Smooth muscle cell (in vitro differentiated cells): ENCODE data around the gene ALOX12B. TPM values are rescaled to one million over a fixed set of nuclear protein-coding genes. Genes with fewer than 3 reads are reported as not detected.
"Not testable (repeated sequence)": the region's sequence is repeated elsewhere in the genome, so short reads cannot be mapped to it uniquely, and the experiment has no call there.

ENCODE experiments used
- DNase-seq: peaks from one replicate; lab custom pipeline; 2025; ENCODE audit not compliant: unreplicated experiment; lab: John Stamatoyannopoulos, UW
- H2AFZ ChIP-seq: fragments of 200-600 bp; sonication (generic); 2 replicates; pipeline ENCODE4 v1.6.0; 2016; ENCODE audit warnings: antibody characterized with exemption, low read depth, mild to moderate bottlenecking
- H3F3A ChIP-seq: fragments of 200-600 bp; sonication (generic); 2 replicates; pipeline ENCODE4 v1.6.0; 2017; ENCODE audit warnings: antibody characterized with exemption, low read depth
- H3K27ac ChIP-seq: fragments of 200-600 bp; sonication (generic); 2 replicates; pipeline ENCODE4 v1.5.1; 2016; ENCODE audit warnings: low read depth, mild to moderate bottlenecking
- H3K27me3 ChIP-seq: fragments of 200-600 bp; sonication (generic); 2 replicates; pipeline ENCODE4 v1.6.1; 2016; ENCODE audit warnings: low read depth, mild to moderate bottlenecking
- H3K36me3 ChIP-seq: fragments of 200-600 bp; sonication (generic); 2 replicates; pipeline ENCODE4 v1.5.1; 2016; ENCODE audit warnings: low read depth
- H3K4me1 ChIP-seq: fragments of 200-600 bp; sonication (generic); 2 replicates; pipeline ENCODE4 v1.5.1; 2016; ENCODE audit warnings: low read depth
- H3K4me2 ChIP-seq: fragments of 200-600 bp; sonication (generic); 2 replicates; pipeline ENCODE4 v1.6.0; 2016; ENCODE audit warnings: mild to moderate bottlenecking
- H3K4me3 ChIP-seq: fragments of 200-600 bp; sonication (generic); 2 replicates; pipeline ENCODE4 v1.5.1; 2016; ENCODE audit warnings: mild to moderate bottlenecking
- H3K79me2 ChIP-seq: fragments of 200-600 bp; sonication (generic); 2 replicates; pipeline ENCODE4 v1.6.0; 2016; ENCODE audit warnings: low read depth, mild to moderate bottlenecking
- H3K9ac ChIP-seq: fragments of 200-600 bp; sonication (generic); 2 replicates; pipeline ENCODE4 v1.6.0; 2016; ENCODE audit warnings: low read depth
- H3K9me3 ChIP-seq: fragments of 200-600 bp; sonication (generic); replicated peaks from 2 replicates; pipeline ENCODE4 v1.5.1; 2016; ENCODE audit warnings: low read depth
- H4K20me1 ChIP-seq: fragments of 200-600 bp; sonication (generic); 2 replicates; pipeline ENCODE4 v1.6.0; 2016; ENCODE audit warnings: low read depth
- CTCF ChIP-seq: fragments of 200-600 bp; sonication (generic); IDR thresholded peaks from 2 replicates; pipeline ENCODE4 v1.5.1; 2017; ENCODE audit warnings: borderline replicate concordance, mild to moderate bottlenecking, antibody characterized with exemption; ENCODE audit not compliant: insufficient read depth, poor library complexity, severe bottlenecking
- WGBS: methylation state at CpG from one replicate; pipeline ENCODE4 v1.1.7; 2016; ENCODE audit warnings: low lambda C conversion rate; 5-methylcytosine and 5-hydroxymethylcytosine counted together
- polyA plus RNA-seq: library from polyadenylated mRNA; unstranded; fragments of >200 nt; fragmentation: Nextera tagmentation; extraction: Ambion mirVana; gene quantifications from 2 replicates; pipeline ENCODE4 v1.2.1, GENCODE V29; 2016
- total RNA-seq: library from RNA; depleted of rRNA; stranded (reverse); fragments of >200 nt; gene quantifications from 2 replicates; pipeline ENCODE4 v1.2.3, GENCODE V29; 2014

ALOX12B gene
- total and polyA plus RNA-seq, 2 experiments from 2014 or later: 3.0 to 4.9 TPM

- WGBS: 2% methylated on average over 65 of the region's 87 CpGs
- no peaks in the 10 kb centered on the region for H3K9me3 ChIP-seq
- no peak overlapping the region for H3K27ac ChIP-seq
- DNase-seq: peak; percentile 46
- H2AFZ ChIP-seq: peak overlapping the region; percentile 88
- no peaks in the 10 kb centered on the region for H4K20me1 ChIP-seq
- H3K9ac ChIP-seq: no peak overlapping the region
- H3K4me1 ChIP-seq: peaks cover 4% of the 10 kb centered on the region
- peak; percentile 92 for TF ChIP-seq CTCF
- peak overlapping the region; percentile 89 for H3K4me2 ChIP-seq
- peaks cover 78% of the 10 kb centered on the region for H3K27me3 ChIP-seq
- peak overlapping the region; percentile 53 for H3K4me3 ChIP-seq
- H3K36me3 ChIP-seq: no peaks in the 10 kb centered on the region
- H3K79me2 ChIP-seq: no peaks in the 10 kb centered on the region
- no peaks in the 10 kb centered on the region for H3F3A ChIP-seq
Measured at GRCh38 chr17:8079291-8080207, 8.0 kb downstream of the ALOX12B start.

DNA sequence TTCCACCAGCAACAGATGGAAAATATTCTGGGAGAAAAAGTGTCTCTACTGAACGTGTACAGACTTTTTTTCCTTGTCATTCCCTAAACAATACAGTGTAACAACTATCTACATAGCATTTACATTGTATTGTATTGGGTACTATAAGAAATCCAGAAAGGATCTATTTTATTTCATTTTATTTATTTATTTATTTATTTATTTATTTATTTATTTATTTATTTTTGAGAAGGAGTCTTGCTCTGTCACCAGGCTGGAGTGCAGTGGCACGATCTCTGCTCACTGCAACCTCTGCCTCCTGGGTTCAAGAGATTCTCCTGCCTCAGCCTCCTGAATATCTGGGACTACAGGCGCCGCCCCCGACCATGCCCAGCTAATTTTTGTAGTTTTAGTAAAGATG lies 9.6 kb downstream of the ALOX12B start:
- H4K20me1 ChIP-seq, DNase-seq, H2AFZ ChIP-seq, H3K4me3 ChIP-seq, H3K79me2 ChIP-seq, H3K4me1 ChIP-seq, H3K9ac ChIP-seq, H3K9me3 ChIP-seq, H3K27ac ChIP-seq, H3F3A ChIP-seq, H3K36me3 ChIP-seq, H3K4me2 ChIP-seq: not testable (repeated sequence)
- peaks cover 79% of the 10 kb centered on the region for H3K27me3 ChIP-seq
- WGBS: 84% methylated on average over 5 of the region's 5 CpGs

DNA sequence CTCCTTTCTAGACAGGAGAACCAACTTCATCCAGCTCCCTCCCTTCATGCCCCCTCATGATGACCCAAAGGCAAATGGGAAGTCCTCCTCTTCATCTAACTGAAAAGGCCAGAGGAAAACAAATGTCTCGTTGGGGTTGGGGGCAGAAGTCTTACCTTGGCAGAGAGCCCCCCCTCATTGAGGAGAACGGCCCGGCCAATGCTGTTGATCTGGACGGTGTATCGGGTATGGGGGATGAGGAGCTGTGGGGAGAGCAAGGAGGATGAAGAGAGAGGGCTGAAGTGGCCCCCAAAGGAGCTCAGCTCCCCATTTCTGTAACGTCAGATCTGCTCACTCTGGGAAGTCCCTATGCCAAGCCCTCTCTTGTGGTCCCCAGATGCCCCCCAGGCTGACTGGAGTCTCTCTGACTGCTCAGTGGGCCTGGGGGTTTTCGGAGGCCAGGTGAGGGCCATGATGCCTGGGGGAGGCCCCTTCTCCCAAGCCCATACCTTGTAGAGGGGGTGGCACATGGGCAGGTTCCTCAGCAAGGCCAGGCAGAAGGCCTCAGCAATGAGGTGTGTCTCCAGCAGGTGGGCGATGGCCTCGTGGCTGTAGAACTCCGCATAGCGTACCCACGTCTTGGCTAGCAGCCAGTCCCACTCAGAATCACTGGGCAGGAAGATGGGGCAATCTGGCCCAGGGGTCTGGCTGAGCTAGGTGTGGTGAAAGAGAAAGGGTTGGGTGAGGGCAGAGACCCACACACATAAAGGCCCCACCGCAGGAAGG lies 10.8 kb downstream of the ALOX12B start:
- DNase-seq: no peak
- Histone ChIP-seq H3F3A (no peaks in the 10 kb centered on the region), H3K4me1 (peaks cover 13% of the 10 kb centered on the region)

More for the DNA sequence above, 10.8 kb downstream of the ALOX12B start:
- TF ChIP-seq CTCF: no peak
- Histone ChIP-seq H2AFZ (no peak overlapping the region), H3K27me3 (peaks cover 92% of the 10 kb centered on the region), H3K4me3 (no peak overlapping the region), H3K79me2 (no peaks in the 10 kb centered on the region), H4K20me1 (no peaks in the 10 kb centered on the region), H3K4me2 (no peak overlapping the region), H3K36me3 (no peaks in the 10 kb centered on the region), H3K9me3 (no peaks in the 10 kb centered on the region), H3K27ac (no peak overlapping the region), H3K9ac (no peak overlapping the region)
- WGBS: 89% methylated on average over 13 of the region's 13 CpGs
